Left lung (tissue), 10 donors: ENCODE results near the gene PCDHA11. TPM values are rescaled to one million over a fixed set of nuclear protein-coding genes. Genes with fewer than 3 reads are reported as not detected.
"Not testable (repeated sequence)": the region's sequence is repeated elsewhere in the genome, so short reads cannot be mapped to it uniquely, and the experiment has no call there.

Experiments used
- ATAC-seq: fragments of 200-7000 bp; cut with Tn5 transposase; one replicate; pipeline ENCODE4 v1.9.1; 2020; ENCODE audit warnings: moderate library complexity
- DNase-seq, 4 donors: peaks; one replicate each; pipeline ENCODE4 v3.0.0-alpha.2; 2013 to 2020
- H3K27ac ChIP-seq, 2 donors: fragments of 200-600 bp; sonication (generic) in 1 of 2; one replicate each; pipeline versions ENCODE4 v1.5.0 to v1.8.0; 2020 to 2021
- H3K27me3 ChIP-seq, 2 donors: fragments of 200-600 bp; sonication (generic) in 1 of 2; one replicate each; pipeline versions ENCODE4 v1.5.0 to v1.8.0; 2020 to 2021
- H3K36me3 ChIP-seq, 2 donors: fragments of 200-600 bp; sonication (generic) in 1 of 2; one replicate each; pipeline versions ENCODE4 v1.5.0 to v1.8.0; 2020 to 2021
- H3K4me1 ChIP-seq, 2 donors: fragments of 200-600 bp; one replicate each; pipeline ENCODE4 v1.8.0; 2021
- H3K4me3 ChIP-seq, 2 donors: fragments of 200-600 bp; sonication (generic) in 1 of 2; one replicate each; pipeline versions ENCODE4 v1.5.0 to v1.8.0; 2020 to 2021; ENCODE audit warnings: mild to moderate bottlenecking in 1 of 2
- H3K9me3 ChIP-seq, 2 donors: fragments of 200-600 bp; sonication (generic) in 1 of 2; one replicate each; pipeline versions ENCODE4 v1.5.0 to v1.8.0; 2020 to 2021
- intact Hi-C, 2 donors: fragments of 100-400 bp; cut with DNase I; formaldehyde crosslinking; loops; one replicate each; pipeline versions ENCODE4 v1.11.2 to v1.14.2; 2022
- polyA plus RNA-seq, 6 donors: library from polyadenylated mRNA; unstranded; fragments of 120-200 nt; gene quantifications; one replicate each; pipeline ENCODE4 v1.2.1, GENCODE V29; 2013; ENCODE audit not compliant: insufficient read length in 6 of 6
- total RNA-seq, 2 donors: library from RNA; stranded (reverse); fragmentation: NEBNext Ultra II Directional; extraction: Animal tissue kit (Norgen Biotek cat#: 25700); gene quantifications; one replicate each; pipeline ENCODE4 v1.2.1, GENCODE V29; 2021
- TF ChIP-seq, protein P1 (sequence below), 2 donors: fragments of 200-600 bp; sonication (generic) in 1 of 2; IDR thresholded peaks; one replicate each; pipeline versions ENCODE4 v1.5.0 to v1.8.0; 2021; ENCODE audit warnings: antibody characterized with exemption in 2 of 2
- donor health status: DM: no; HTN: yes; CAD: no.
- donor health status: DM: no; HTN: no; CAD: no.

The PCDHA11 gene
- total and polyA plus RNA-seq, 8 donors: 0.15 to 1.5 (median 0.42) TPM

DNA sequence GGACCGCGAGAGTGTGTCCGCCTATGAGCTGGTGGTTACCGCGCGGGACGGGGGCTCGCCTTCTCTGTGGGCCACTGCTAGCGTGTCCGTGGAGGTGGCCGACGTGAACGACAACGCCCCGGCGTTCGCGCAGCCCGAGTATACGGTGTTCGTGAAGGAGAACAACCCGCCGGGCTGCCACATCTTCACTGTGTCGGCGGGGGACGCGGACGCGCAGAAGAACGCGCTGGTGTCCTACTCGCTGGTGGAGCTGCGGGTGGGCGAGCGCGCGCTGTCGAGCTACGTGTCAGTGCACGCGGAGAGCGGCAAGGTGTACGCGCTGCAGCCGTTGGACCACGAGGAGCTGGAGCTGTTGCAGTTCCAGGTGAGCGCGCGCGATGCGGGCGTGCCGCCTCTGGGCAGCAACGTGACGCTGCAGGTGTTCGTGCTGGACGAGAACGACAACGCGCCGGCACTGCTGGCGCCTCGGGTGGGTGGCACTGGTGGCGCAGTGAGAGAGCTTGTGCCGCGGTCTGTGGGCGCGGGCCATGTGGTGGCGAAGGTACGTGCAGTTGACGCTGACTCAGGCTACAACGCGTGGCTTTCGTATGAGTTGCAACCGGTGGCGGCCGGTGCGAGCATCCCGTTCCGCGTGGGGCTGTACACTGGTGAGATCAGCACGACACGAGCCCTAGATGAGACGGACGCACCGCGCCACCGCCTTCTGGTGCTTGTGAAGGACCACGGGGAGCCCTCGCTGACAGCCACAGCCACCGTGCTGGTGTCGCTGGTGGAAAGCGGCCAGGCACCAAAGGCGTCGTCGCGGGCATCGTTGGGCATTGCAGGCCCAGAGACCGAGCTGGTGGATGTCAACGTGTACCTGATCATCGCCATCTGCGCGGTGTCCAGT, 32.9 kb upstream of the PCDHA11 start:
- H3K4me1 ChIP-seq: no peaks in the 10 kb centered on the region
- peaks cover 0 to 23% of the 10 kb centered on the region in 2 donors for H3K9me3 ChIP-seq
- H3K27me3 ChIP-seq: peaks cover 9 to 77% of the 10 kb centered on the region in 2 donors
- H3K36me3 ChIP-seq: no peaks in the 10 kb centered on the region
- intact Hi-C loops: no loop called here
- no peak overlapping the region for H3K4me3 ChIP-seq
- H3K27ac ChIP-seq: no peak overlapping the region
- no peak for ATAC-seq
- peak in 1 of 4 donors; percentile 75 for DNase-seq
- TF ChIP-seq, protein P1, sequence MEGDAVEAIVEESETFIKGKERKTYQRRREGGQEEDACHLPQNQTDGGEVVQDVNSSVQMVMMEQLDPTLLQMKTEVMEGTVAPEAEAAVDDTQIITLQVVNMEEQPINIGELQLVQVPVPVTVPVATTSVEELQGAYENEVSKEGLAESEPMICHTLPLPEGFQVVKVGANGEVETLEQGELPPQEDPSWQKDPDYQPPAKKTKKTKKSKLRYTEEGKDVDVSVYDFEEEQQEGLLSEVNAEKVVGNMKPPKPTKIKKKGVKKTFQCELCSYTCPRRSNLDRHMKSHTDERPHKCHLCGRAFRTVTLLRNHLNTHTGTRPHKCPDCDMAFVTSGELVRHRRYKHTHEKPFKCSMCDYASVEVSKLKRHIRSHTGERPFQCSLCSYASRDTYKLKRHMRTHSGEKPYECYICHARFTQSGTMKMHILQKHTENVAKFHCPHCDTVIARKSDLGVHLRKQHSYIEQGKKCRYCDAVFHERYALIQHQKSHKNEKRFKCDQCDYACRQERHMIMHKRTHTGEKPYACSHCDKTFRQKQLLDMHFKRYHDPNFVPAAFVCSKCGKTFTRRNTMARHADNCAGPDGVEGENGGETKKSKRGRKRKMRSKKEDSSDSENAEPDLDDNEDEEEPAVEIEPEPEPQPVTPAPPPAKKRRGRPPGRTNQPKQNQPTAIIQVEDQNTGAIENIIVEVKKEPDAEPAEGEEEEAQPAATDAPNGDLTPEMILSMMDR (IDR thresholded peaks at IDR 0.05): no peak

DNA sequence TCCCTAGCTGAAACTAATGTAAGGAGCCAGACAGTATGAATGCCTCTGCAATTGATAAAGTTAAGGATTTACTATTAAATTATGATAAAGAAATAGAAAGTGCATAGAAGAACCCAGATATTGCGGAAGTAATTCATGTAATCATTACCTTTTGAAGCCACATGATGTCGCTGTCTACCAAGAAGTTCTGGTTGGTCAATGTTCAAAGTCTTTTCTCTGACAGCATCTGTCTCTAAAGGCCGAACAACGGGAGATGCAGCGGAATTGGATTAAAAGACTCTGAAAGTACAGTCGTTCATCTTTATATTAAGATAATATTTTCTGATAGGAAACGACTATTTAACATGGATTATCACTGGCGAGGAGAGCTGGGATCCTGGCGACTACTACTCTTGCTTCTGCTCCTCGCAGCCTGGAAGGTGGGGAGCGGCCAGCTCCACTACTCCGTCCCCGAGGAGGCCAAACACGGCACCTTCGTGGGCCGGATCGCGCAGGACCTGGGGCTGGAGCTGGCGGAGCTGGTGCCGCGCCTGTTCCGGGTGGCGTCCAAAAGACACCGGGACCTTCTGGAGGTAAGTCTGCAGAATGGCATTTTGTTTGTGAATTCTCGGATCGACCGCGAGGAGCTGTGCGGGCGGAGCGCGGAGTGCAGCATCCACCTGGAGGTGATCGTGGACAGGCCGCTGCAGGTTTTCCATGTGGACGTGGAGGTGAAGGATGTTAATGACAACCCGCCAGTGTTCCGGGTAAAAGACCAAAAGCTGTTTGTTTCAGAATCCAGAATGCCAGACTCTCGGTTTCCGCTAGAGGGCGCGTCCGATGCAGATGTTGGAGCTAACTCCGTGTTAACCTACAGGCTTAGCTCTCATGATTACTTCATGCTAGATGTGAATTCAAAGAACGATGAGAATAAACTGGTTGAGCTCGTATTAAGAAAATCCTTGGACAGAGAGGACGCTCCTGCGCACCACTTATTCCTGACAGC, 27.5 kb upstream of the PCDHA11 start, which contains the start of gene PCDHA8:
PCDHA8 (plus strand) TSS at position 210 of the 985 bp plus-strand sequence; CDS start at position 345, 135 bp downstream.
- Histone ChIP-seq H3K4me3 (no peak within 1 kb of the TSS), H3K36me3 (no peaks in the 10 kb centered on the region), H3K27me3 (peaks cover 4 to 52% of the 10 kb centered on the region in 2 donors), H3K4me1 (no peaks in the 10 kb centered on the region), H3K9me3 (peaks cover 0 to 20% of the 10 kb centered on the region in 2 donors), H3K27ac (no peak within 1 kb of the TSS)
- TF ChIP-seq, protein P1 (IDR thresholded peaks at IDR 0.05): peak; percentile 13 to 14
- intact Hi-C loops: no loop called here
- DNase-seq (no peak), ATAC-seq (no peak)

DNA sequence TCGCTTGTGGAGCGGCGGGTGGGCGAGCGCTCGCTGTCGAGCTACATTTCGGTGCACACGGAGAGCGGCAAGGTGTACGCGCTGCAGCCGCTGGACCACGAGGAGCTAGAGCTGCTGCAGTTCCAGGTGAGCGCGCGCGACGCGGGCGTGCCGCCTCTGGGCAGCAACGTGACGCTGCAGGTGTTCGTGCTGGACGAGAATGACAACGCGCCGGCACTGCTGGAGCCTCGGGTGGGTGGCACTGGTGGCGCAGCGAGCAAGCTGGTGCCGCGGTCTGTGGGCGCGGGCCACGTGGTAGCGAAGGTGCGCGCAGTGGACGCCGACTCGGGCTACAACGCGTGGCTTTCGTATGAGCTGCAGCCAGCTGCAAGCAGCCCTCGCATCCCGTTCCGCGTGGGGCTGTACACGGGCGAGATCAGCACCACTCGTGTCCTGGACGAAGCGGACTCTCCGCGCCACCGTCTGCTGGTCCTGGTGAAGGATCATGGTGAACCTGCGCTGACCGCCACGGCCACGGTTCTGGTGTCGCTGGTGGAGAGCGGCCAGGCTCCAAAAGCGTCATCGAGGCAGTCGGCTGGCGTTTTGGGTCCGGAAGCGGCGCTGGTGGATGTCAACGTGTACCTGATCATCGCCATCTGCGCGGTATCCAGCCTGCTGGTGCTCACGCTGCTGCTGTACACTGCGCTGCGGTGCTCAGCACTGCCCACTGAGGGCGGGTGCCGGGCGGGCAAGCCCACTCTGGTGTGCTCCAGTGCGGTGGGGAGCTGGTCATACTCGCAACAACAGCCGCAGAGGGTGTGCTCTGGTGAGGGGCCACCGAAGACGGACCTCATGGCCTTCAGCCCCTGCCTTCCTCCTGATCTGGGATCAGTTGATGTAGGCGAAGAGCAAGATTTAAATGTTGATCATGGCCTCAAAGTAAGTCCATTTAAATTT, 25.7 kb upstream of the PCDHA11 start:
- no peak overlapping the region for H3K4me3 ChIP-seq
- peaks cover 0 to 17% of the 10 kb centered on the region in 2 donors for H3K9me3 ChIP-seq
- intact Hi-C loops: no loop called here
- DNase-seq: peak in 1 of 4 donors; percentile 41
- H3K27me3 ChIP-seq: peaks cover 4 to 39% of the 10 kb centered on the region in 2 donors
- TF ChIP-seq, protein P1 (IDR thresholded peaks at IDR 0.05): no peak
- no peak overlapping the region for H3K27ac ChIP-seq
- H3K4me1 ChIP-seq: no peaks in the 10 kb centered on the region
- no peak for ATAC-seq
- no peaks in the 10 kb centered on the region for H3K36me3 ChIP-seq

DNA sequence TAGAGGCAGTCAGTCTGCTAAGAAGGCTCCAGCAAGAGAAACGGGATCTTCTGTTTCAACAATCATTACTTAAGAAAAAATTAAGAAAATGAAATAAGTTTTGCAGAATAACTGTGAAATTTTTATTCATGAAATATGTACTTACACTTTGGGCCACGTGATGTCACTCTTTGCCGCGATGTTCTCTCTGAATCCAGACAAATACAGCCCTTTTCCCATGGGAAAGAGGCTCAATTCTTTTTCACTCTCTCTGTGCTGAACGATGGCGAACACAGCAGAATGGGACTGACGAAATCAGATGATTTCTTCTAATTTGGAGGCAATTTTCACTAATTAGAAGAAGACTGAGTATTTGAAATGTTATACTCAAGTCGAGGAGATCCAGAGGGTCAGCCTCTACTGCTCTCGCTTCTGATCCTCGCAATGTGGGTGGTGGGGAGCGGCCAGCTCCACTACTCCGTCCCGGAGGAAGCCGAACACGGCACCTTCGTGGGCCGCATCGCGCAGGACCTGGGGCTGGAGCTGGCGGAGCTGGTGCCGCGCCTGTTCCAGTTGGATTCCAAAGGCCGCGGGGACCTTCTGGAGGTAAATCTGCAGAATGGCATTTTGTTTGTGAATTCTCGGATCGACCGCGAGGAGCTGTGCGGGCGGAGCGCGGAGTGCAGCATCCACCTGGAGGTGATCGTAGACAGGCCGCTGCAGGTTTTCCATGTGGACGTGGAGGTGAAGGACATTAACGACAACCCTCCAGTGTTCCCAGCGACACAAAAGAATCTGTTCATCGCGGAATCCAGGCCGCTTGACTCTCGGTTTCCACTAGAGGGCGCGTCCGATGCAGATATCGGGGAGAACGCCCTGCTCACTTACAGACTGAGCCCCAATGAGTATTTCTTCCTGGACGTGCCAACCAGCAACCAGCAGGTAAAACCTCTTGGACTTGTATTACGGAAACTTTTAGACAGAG, 20.3 kb upstream of the PCDHA11 start, which contains the start of gene PCDHA9:
PCDHA9 (plus strand) TSS at position 244 of the 964 bp plus-strand sequence; CDS start at position 358, 114 bp downstream.
- ATAC-seq, H3K4me1 ChIP-seq, H3K4me3 ChIP-seq, H3K36me3 ChIP-seq, H3K27ac ChIP-seq, intact Hi-C loops, DNase-seq: not testable (repeated sequence)
- peaks cover 0 to 12% of the 10 kb centered on the region in 2 donors for H3K9me3 ChIP-seq
- H3K27me3 ChIP-seq: peaks cover 0 to 26% of the 10 kb centered on the region in 2 donors

DNA sequence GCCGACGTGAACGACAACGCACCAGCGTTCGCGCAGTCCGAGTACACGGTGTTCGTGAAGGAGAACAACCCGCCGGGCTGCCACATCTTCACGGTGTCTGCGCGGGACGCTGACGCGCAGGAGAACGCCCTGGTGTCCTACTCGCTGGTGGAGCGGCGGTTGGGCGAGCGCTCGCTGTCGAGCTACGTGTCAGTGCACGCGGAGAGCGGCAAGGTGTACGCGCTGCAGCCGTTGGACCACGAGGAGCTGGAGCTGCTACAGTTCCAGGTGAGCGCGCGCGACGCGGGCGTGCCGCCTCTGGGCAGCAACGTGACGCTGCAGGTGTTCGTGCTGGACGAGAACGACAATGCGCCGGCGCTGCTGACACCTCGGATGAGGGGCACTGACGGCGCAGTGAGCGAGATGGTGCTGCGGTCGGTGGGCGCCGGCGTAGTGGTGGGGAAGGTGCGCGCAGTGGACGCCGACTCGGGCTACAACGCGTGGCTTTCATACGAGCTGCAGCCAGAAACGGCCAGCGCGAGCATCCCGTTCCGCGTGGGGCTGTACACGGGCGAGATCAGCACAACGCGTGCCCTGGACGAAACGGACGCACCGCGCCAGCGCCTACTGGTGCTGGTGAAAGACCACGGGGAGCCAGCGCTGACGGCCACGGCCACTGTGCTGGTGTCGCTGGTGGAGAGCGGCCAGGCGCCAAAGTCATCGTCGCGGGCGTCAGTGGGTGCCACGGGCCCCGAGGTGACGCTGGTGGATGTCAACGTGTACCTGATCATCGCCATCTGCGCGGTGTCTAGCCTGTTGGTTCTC, 18.7 kb upstream of the PCDHA11 start:
- ATAC-seq, intact Hi-C loops, H3K27ac ChIP-seq, H3K36me3 ChIP-seq, H3K4me3 ChIP-seq, H3K4me1 ChIP-seq: not testable (repeated sequence)
- peak in 1 of 4 donors; percentile 46 for DNase-seq
- H3K9me3 ChIP-seq: peaks cover 0 to 11% of the 10 kb centered on the region in 2 donors
- peaks cover 0 to 25% of the 10 kb centered on the region in 2 donors for H3K27me3 ChIP-seq
